ENCODE data around the gene PTPRD.
"Not testable (repeated sequence)": the region's sequence is repeated elsewhere in the genome, so short reads cannot be mapped to it uniquely, and the experiment has no call there.

The PTPRD gene

DNA sequence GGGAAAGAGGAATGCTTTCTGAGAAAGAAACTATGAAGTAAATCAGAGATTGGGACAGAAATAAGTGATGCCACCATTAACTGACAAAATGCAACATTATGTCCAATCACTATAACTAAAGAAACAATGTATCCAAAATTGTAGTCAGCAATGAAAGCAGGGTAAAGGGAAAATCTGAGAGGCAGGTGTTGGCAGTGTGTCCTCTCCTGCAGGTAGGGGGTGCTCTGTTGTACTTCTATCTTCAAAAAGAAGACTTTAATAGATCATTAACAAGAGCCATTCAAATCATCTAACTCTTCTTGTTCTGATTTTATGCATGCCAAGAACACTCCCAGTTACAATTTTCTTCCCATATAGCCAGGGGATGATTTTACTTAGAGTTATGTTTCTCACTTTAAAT, 1275.7 kb downstream of the PTPRD start:
- no peaks in the 10 kb centered on the region for H4K20me1 ChIP-seq (ENCODE audit: insufficient read depth)
- TF ChIP-seq, protein P1, sequence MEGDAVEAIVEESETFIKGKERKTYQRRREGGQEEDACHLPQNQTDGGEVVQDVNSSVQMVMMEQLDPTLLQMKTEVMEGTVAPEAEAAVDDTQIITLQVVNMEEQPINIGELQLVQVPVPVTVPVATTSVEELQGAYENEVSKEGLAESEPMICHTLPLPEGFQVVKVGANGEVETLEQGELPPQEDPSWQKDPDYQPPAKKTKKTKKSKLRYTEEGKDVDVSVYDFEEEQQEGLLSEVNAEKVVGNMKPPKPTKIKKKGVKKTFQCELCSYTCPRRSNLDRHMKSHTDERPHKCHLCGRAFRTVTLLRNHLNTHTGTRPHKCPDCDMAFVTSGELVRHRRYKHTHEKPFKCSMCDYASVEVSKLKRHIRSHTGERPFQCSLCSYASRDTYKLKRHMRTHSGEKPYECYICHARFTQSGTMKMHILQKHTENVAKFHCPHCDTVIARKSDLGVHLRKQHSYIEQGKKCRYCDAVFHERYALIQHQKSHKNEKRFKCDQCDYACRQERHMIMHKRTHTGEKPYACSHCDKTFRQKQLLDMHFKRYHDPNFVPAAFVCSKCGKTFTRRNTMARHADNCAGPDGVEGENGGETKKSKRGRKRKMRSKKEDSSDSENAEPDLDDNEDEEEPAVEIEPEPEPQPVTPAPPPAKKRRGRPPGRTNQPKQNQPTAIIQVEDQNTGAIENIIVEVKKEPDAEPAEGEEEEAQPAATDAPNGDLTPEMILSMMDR (conservative IDR thresholded peaks at IDR 0.05; ENCODE audit: low read depth, low read length) = no peak
- no peaks in the 10 kb centered on the region for H3K4me1 ChIP-seq (ENCODE audit: low read depth, poor library complexity, severe bottlenecking)
- no peak overlapping the region for H2AFZ ChIP-seq (ENCODE audit: low read depth)
- H3K27ac ChIP-seq = no peak overlapping the region
- no peaks in the 10 kb centered on the region for H3K36me3 ChIP-seq (ENCODE audit: insufficient read depth)
- H3K4me3 ChIP-seq (IDR thresholded peaks at IDR 0.05; ENCODE audit: insufficient read depth, low read depth, low read length) = no peak overlapping the region
- H3K9ac ChIP-seq = no peak overlapping the region
- H3K4me2 ChIP-seq = no peak overlapping the region
- no peaks in the 10 kb centered on the region for H3K27me3 ChIP-seq (ENCODE audit: insufficient read depth, low read depth)
- no peaks in the 10 kb centered on the region for H3K79me2 ChIP-seq (ENCODE audit: insufficient read depth, low read depth)

DNA sequence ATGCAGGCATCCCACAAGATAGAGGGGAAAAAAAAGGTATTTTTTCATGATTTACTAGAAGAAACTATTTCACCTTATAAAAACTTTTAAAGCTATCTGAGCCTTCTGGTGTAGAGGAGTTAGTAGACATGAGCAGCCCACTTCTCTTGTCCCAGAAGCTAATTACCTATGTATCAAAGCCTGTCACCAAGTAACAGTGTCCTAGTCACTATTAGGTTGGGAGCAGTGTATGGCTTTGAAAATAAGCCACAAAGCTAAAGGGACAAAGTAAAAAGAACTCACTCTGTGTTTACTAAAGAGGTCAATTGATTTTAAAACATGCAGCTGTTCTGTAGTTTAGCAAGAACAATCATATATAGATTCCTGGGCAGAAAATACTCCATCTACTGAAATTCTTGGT, 1286.1 kb downstream of the PTPRD start:
- TF ChIP-seq, protein P1 (conservative IDR thresholded peaks at IDR 0.05; ENCODE audit: low read depth, low read length) = no peak
- no peaks in the 10 kb centered on the region for H3K36me3 ChIP-seq (ENCODE audit: insufficient read depth)
- no peak overlapping the region for H3K4me3 ChIP-seq (IDR thresholded peaks at IDR 0.05; ENCODE audit: insufficient read depth, low read depth, low read length)
- H4K20me1 ChIP-seq (ENCODE audit: insufficient read depth) = no peaks in the 10 kb centered on the region
- no peaks in the 10 kb centered on the region for H3K79me2 ChIP-seq (ENCODE audit: insufficient read depth, low read depth)
- no peak overlapping the region for H3K4me2 ChIP-seq
- no peak overlapping the region for H3K27ac ChIP-seq
- no peaks in the 10 kb centered on the region for H3K4me1 ChIP-seq (ENCODE audit: low read depth, poor library complexity, severe bottlenecking)
- no peak overlapping the region for H2AFZ ChIP-seq (ENCODE audit: low read depth)
- H3K9ac ChIP-seq = no peak overlapping the region
- H3K27me3 ChIP-seq (ENCODE audit: insufficient read depth, low read depth) = no peaks in the 10 kb centered on the region

DNA sequence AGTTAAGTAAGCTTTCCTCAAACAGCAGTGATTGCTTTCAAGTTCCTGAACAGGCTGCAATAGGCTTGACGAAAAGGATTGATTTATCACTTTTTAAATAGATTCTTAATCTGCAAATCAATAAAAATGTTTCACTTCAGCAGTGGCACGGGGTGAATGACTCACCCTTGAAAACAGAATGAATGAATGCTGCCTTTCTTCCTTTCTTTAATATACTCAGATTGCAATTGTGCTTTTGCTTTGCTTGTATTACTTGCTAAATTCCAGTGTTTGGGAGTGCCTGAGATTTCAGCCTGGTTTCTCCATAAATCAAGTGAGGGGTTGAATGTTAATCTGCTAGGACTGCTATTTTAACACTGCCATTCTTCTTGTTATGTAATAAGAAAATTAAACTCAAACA, 1293.8 kb downstream of the PTPRD start:
- H3K27ac ChIP-seq = no peak overlapping the region
- no peak overlapping the region for H3K4me2 ChIP-seq
- no peak overlapping the region for H2AFZ ChIP-seq (ENCODE audit: low read depth)
- no peak overlapping the region for H3K9ac ChIP-seq
- no peaks in the 10 kb centered on the region for H3K4me1 ChIP-seq (ENCODE audit: low read depth, poor library complexity, severe bottlenecking)
- no peaks in the 10 kb centered on the region for H3K36me3 ChIP-seq (ENCODE audit: insufficient read depth)
- H4K20me1 ChIP-seq (ENCODE audit: insufficient read depth) = no peaks in the 10 kb centered on the region
- TF ChIP-seq, protein P1 (conservative IDR thresholded peaks at IDR 0.05; ENCODE audit: low read depth, low read length) = no peak
- H3K79me2 ChIP-seq (ENCODE audit: insufficient read depth, low read depth) = no peaks in the 10 kb centered on the region
- no peaks in the 10 kb centered on the region for H3K27me3 ChIP-seq (ENCODE audit: insufficient read depth, low read depth)
- H3K4me3 ChIP-seq (IDR thresholded peaks at IDR 0.05; ENCODE audit: insufficient read depth, low read depth, low read length) = no peak overlapping the region

DNA sequence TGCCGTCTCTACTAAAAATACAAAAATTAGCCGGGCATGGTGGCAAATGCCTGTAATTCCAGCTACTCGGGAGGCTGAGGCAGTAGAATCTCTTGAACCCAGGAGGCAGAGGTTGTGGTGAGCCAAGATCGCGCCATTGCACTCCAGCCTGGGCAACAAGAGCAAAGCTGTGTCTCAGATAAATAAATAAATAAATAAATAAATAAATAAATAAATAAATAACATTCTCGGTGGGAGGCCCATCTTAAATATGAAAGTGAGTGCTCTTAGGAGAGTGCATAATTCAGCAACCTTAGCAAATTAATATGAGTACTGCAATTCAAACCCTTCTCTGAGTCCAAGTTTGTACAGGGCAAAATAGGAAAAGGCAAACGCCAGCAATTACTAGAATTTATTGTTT, 1302.1 kb downstream of the PTPRD start:
- not testable (repeated sequence) for H3K79me2 ChIP-seq (ENCODE audit: insufficient read depth, low read depth); H3K4me1 ChIP-seq (ENCODE audit: low read depth, poor library complexity, severe bottlenecking); H3K27ac ChIP-seq; H4K20me1 ChIP-seq (ENCODE audit: insufficient read depth); H3K9ac ChIP-seq; H3K27me3 ChIP-seq (ENCODE audit: insufficient read depth, low read depth); H3K36me3 ChIP-seq (ENCODE audit: insufficient read depth); H3K4me3 ChIP-seq (IDR thresholded peaks at IDR 0.05; ENCODE audit: insufficient read depth, low read depth, low read length); H3K4me2 ChIP-seq; H2AFZ ChIP-seq (ENCODE audit: low read depth)

DNA sequence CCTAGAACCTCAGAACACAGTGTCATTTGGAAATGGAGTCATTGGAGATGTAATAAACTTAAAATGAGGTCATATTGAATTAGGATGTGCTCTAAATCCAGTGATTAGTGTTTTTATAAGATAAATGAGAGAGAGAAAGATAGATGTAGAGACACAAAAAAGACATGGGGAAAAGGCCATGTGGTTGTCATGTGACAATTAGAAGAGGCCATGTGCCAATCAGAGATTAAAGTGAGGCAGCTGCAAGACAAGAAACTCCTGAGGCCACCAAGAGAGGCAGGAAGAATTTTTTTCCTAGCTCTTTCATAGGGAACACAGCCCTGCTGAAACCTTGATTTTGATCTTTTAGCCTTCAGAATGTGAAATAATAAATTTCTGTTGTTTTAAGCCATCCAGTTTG, 1307.2 kb downstream of the PTPRD start:
- no peaks in the 10 kb centered on the region for H3K36me3 ChIP-seq (ENCODE audit: insufficient read depth)
- no peak overlapping the region for H2AFZ ChIP-seq (ENCODE audit: low read depth)
- H3K27ac ChIP-seq = no peak overlapping the region
- TF ChIP-seq, protein P1 (conservative IDR thresholded peaks at IDR 0.05; ENCODE audit: low read depth, low read length) = no peak
- H3K4me2 ChIP-seq = no peak overlapping the region
- no peak overlapping the region for H3K4me3 ChIP-seq (IDR thresholded peaks at IDR 0.05; ENCODE audit: insufficient read depth, low read depth, low read length)
- H3K4me1 ChIP-seq (ENCODE audit: low read depth, poor library complexity, severe bottlenecking) = no peaks in the 10 kb centered on the region
- H3K27me3 ChIP-seq (ENCODE audit: insufficient read depth, low read depth) = no peaks in the 10 kb centered on the region
- no peaks in the 10 kb centered on the region for H4K20me1 ChIP-seq (ENCODE audit: insufficient read depth)
- H3K9ac ChIP-seq = no peak overlapping the region
- H3K79me2 ChIP-seq (ENCODE audit: insufficient read depth, low read depth) = no peaks in the 10 kb centered on the region

Data from KMS-11 (cell line).